Caco-2 (cell line): ENCODE measurements around the gene KCNG4. TPM values are rescaled to one million over a fixed set of nuclear protein-coding genes. Genes with fewer than 3 reads are reported as not detected.

Experiments
- BruUV-seq: library from RNA; stranded (reverse); fragments of 400-500 nt; replicated peaks from 2 replicates; lab custom pipeline; 2021; lab: Mats Ljungman, UMichigan
- CTCF ChIA-PET: fragments of 300-600 bp; sonication (Branson Sonifier 250); formaldehyde crosslinking; loops from one replicate; lab custom pipeline; 2022; ENCODE audit warnings: antibody characterized with exemption; lab: Charles Lee
- POLR2A ChIA-PET: fragments of 300-600 bp; sonication (Branson Sonifier 250); formaldehyde crosslinking; loops from one replicate; lab custom pipeline; 2022; ENCODE audit warnings: antibody characterized with exemption; lab: Charles Lee
- DNase-seq, 2 experiments: peaks; one replicate each; pipeline versions ENCODE4 v3.0.0 to v3.0.0-alpha.2; 2020 to 2022
- H3K27me3 ChIP-seq: replicated peaks from 2 replicates; pipeline ENCODE4 v1.6.0; 2011; ENCODE audit warnings: low read length; ENCODE audit not compliant: control insufficient read depth, insufficient read depth
- H3K36me3 ChIP-seq: 2 replicates; pipeline ENCODE4 v1.5.1; 2011; ENCODE audit warnings: low read length; ENCODE audit not compliant: control insufficient read depth, insufficient read depth
- H3K4me1 ChIP-seq: fragments of 250-450 bp; sonication (Bioruptor Pico); 2 replicates; pipeline ENCODE4 v1.5.1; 2020; ENCODE audit warnings: mild to moderate bottlenecking
- H3K4me3 ChIP-seq: 2 replicates; pipeline ENCODE4 v1.5.1; 2011; ENCODE audit warnings: low read depth, mild to moderate bottlenecking, control low read depth, low read length
- H3K9me3 ChIP-seq: fragments of 250-450 bp; sonication (Bioruptor Pico); 2 replicates; pipeline ENCODE4 v1.5.1; 2020; ENCODE audit warnings: mild to moderate bottlenecking, moderate library complexity
- H3K27ac Mint-ChIP-seq: one replicate; pipeline ENCODE4 v1.8.0; 2022; ENCODE audit warnings: mixed read lengths; ENCODE audit not compliant: unreplicated experiment
- H3K27me3 Mint-ChIP-seq: one replicate; pipeline ENCODE4 v1.8.0; 2022; ENCODE audit warnings: mixed read lengths; ENCODE audit not compliant: insufficient read depth, unreplicated experiment
- H3K36me3 Mint-ChIP-seq: one replicate; pipeline ENCODE4 v1.8.0; 2022; ENCODE audit warnings: mild to moderate bottlenecking, mixed read lengths; ENCODE audit not compliant: insufficient read depth, unreplicated experiment
- H3K4me1 Mint-ChIP-seq: one replicate; pipeline ENCODE4 v1.8.0; 2022; ENCODE audit warnings: low read depth, mixed read lengths; ENCODE audit not compliant: unreplicated experiment
- H3K4me3 Mint-ChIP-seq: one replicate; pipeline ENCODE4 v1.8.0; 2022; ENCODE audit warnings: mild to moderate bottlenecking, moderate library complexity, mixed read lengths; ENCODE audit not compliant: unreplicated experiment
- H3K9me3 Mint-ChIP-seq: one replicate; pipeline ENCODE4 v1.8.0; 2022; ENCODE audit warnings: mixed read lengths; ENCODE audit not compliant: unreplicated experiment
- intact Hi-C: fragments of 100-400 bp; cut with micrococcal nuclease; formaldehyde crosslinking; loops from one replicate; pipeline ENCODE4 v1.10.0; 2022; ENCODE audit not compliant: unreplicated experiment
- total RNA-seq: library from RNA; stranded (reverse); gene quantifications from 2 replicates; pipeline ENCODE4 v1.2.3, GENCODE V29; 2022
- TF ChIP-seq, protein P1 (sequence below), 2 experiments: fragments of 200-600 bp in 1 of 2; IDR thresholded peaks; 1 replicate in 1 of 2; 2 replicates in 1 of 2; pipeline versions ENCODE4 v1.5.1 to v1.8.0; 2011 to 2022; ENCODE audit warnings: antibody characterized with exemption in 1 of 2, control low read depth in 1 of 2, inconsistent platforms in 1 of 2, low read depth in 1 of 2, low read length in 1 of 2, mild to moderate bottlenecking in 1 of 2, moderate library complexity in 1 of 2; ENCODE audit not compliant: insufficient read depth in 1 of 2, severe bottlenecking in 1 of 2, unreplicated experiment in 1 of 2

The KCNG4 gene
- total RNA-seq, 1 experiment from 2014 or later: not detected

DNA sequence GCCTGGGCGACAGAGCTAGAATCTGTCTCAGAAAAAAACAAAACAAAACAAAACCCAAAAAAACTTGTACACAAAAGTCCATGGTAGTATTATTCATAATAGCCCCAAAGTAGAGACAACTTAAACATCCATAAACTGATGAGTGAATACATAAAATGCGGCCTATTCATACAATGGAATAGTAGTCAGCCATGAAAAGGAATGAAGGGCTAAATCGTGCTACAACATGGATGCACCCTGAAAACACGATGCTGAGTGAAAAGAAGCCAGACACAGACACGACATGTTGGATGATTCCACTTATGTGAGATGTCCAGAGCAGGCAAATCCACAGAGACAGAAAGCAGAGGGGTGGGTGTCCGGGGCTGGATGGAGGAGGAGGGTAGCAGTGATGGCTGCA lies 12.3 kb downstream of the KCNG4 start:
- no TSS peak for BruUV-seq
- Mint-ChIP-seq H3K27ac (no peak overlapping the region), H3K9me3 (no peaks in the 10 kb centered on the region), H3K4me1 (no peaks in the 10 kb centered on the region), H3K4me3 (no peak overlapping the region), H3K27me3 (peaks cover 8% of the 10 kb centered on the region), H3K36me3 (no peaks in the 10 kb centered on the region)
- DNase-seq: no peak
- Histone ChIP-seq H3K9me3 (no peaks in the 10 kb centered on the region), H3K4me1 (no peaks in the 10 kb centered on the region; the same call in 1 of the 2 replicates), H3K27me3 (no peaks in the 10 kb centered on the region), H3K4me3 (no peak overlapping the region), H3K36me3 (no peaks in the 10 kb centered on the region)
- CTCF ChIA-PET: no interaction called here
- POLR2A ChIA-PET: no interaction called here
- intact Hi-C loops: no loop called here
- TF ChIP-seq, protein P1, sequence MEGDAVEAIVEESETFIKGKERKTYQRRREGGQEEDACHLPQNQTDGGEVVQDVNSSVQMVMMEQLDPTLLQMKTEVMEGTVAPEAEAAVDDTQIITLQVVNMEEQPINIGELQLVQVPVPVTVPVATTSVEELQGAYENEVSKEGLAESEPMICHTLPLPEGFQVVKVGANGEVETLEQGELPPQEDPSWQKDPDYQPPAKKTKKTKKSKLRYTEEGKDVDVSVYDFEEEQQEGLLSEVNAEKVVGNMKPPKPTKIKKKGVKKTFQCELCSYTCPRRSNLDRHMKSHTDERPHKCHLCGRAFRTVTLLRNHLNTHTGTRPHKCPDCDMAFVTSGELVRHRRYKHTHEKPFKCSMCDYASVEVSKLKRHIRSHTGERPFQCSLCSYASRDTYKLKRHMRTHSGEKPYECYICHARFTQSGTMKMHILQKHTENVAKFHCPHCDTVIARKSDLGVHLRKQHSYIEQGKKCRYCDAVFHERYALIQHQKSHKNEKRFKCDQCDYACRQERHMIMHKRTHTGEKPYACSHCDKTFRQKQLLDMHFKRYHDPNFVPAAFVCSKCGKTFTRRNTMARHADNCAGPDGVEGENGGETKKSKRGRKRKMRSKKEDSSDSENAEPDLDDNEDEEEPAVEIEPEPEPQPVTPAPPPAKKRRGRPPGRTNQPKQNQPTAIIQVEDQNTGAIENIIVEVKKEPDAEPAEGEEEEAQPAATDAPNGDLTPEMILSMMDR (IDR thresholded peaks at IDR 0.05; ENCODE audit: insufficient read depth in 1 of 2, low read depth in 1 of 2, low read length in 1 of 2, severe bottlenecking in 1 of 2, unreplicated experiment in 1 of 2): no peak

DNA sequence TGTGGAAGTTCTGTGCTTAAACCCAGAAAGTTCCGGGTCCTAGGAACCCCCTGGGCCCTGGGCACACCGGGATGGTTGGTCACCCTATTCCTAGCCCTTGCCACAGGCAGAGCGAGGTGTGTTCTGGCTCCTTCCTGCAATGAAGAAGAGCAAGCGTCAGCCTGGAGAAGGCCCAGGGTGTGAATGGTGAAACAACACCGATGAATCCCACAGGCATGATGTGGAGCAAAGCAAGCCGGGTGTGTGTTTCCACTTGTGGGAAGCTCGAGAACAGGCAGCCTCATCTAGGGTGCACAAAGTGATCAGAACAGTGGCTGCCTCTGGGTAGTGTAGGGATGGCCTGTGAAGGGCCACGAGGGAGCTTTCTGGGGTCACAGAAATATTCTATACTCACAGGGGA lies 13.8 kb downstream of the KCNG4 start:
- Histone ChIP-seq H3K9me3 (no peaks in the 10 kb centered on the region), H3K4me1 (no peaks in the 10 kb centered on the region; the same call in 1 of the 2 replicates), H3K27me3 (no peaks in the 10 kb centered on the region), H3K4me3 (no peak overlapping the region), H3K36me3 (no peaks in the 10 kb centered on the region)
- no peaks in the 10 kb centered on the region for H3K9me3 Mint-ChIP-seq
- H3K27ac Mint-ChIP-seq: no peak overlapping the region
- H3K27me3 Mint-ChIP-seq: peaks cover 3% of the 10 kb centered on the region
- BruUV-seq: no TSS peak
- POLR2A ChIA-PET: no interaction called here
- intact Hi-C loops: no loop called here
- no peak for DNase-seq
- no peak overlapping the region for H3K4me3 Mint-ChIP-seq
- TF ChIP-seq, protein P1 (IDR thresholded peaks at IDR 0.05; ENCODE audit: insufficient read depth in 1 of 2, low read depth in 1 of 2, low read length in 1 of 2, severe bottlenecking in 1 of 2, unreplicated experiment in 1 of 2): no peak
- no peaks in the 10 kb centered on the region for H3K4me1 Mint-ChIP-seq
- no peaks in the 10 kb centered on the region for H3K36me3 Mint-ChIP-seq
- CTCF ChIA-PET: interaction anchor here (1.2 kb wide), 1 partner anchor 86 kb away, joined by 4 read pairs; no protein-coding TSS in a partner anchor

DNA sequence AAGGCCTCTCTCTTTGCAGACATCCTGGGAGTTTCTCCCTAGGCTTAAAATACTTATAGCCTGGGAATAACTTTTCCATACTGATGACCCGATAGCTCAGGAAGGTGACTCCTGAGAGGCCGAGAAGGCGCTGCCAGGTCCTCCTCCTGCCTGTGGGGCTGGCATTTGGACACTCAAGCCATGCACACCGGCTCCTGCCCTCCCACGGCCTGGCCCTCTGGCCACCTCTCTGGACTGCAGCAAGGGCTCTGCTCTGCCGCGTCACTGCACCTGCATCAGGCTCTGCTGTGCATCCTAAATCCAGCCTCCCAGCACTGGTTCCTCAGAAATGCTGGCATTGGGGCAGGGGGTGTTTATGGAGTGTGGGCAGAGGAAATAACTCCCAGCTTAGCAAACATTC lies 14.2 kb downstream of the KCNG4 start:
- H3K27me3 Mint-ChIP-seq: peaks cover 6% of the 10 kb centered on the region
- no peaks in the 10 kb centered on the region for H3K27me3 ChIP-seq
- no TSS peak for BruUV-seq
- TF ChIP-seq, protein P1 (IDR thresholded peaks at IDR 0.05; ENCODE audit: insufficient read depth in 1 of 2, low read depth in 1 of 2, low read length in 1 of 2, severe bottlenecking in 1 of 2, unreplicated experiment in 1 of 2): no peak
- intact Hi-C loops: no loop called here
- POLR2A ChIA-PET: no interaction called here
- no peaks in the 10 kb centered on the region for H3K9me3 ChIP-seq
- CTCF ChIA-PET: no interaction called here
- H3K36me3 ChIP-seq: no peaks in the 10 kb centered on the region
- H3K36me3 Mint-ChIP-seq: no peaks in the 10 kb centered on the region
- H3K4me3 ChIP-seq: no peak overlapping the region
- H3K4me1 Mint-ChIP-seq: no peaks in the 10 kb centered on the region
- H3K27ac Mint-ChIP-seq: no peak overlapping the region
- H3K9me3 Mint-ChIP-seq: no peaks in the 10 kb centered on the region
- H3K4me3 Mint-ChIP-seq: no peak overlapping the region
- no peak for DNase-seq
- no peaks in the 10 kb centered on the region; the same call in 1 of the 2 replicates for H3K4me1 ChIP-seq
